ENCODE results near the gene HLA-DPA1.

HLA-DPA1 gene

GRCh38 chr6:33075208-33075567 is 1.7 kb upstream of the HLA-DPA1 start:
- H3K9me3 Mint-ChIP-seq, result no peaks in the 10 kb centered on the region
- H3K27me3 Mint-ChIP-seq (ENCODE audit: low read depth), result peaks cover 26% of the 10 kb centered on the region
- H3K27ac Mint-ChIP-seq, result no peak overlapping the region
- no peak for TF ChIP-seq CTCF (IDR thresholded peaks at IDR 0.05; ENCODE audit: unreplicated experiment in 3 of 3)
- no peaks in the 10 kb centered on the region for H3K36me3 Mint-ChIP-seq (ENCODE audit: low read depth)
- H3K4me3 Mint-ChIP-seq, result no peak overlapping the region
- peaks cover 3% of the 10 kb centered on the region for H3K4me1 Mint-ChIP-seq

GRCh38 chr6:33072508-33073100 is 845 bp downstream of the HLA-DPA1 start:
- Mint-ChIP-seq H3K9me3 (no peaks in the 10 kb centered on the region), H3K4me1 (no peaks in the 10 kb centered on the region), H3K36me3 (ENCODE audit: low read depth) (no peaks in the 10 kb centered on the region), H3K27me3 (ENCODE audit: low read depth) (peaks cover 22% of the 10 kb centered on the region), H3K27ac (no peak overlapping the region), H3K4me3 (no peak overlapping the region)
- no peak for TF ChIP-seq CTCF (IDR thresholded peaks at IDR 0.05; ENCODE audit: unreplicated experiment in 3 of 3)

GRCh38 chr6:33071569-33071968 is 1.9 kb downstream of the HLA-DPA1 start:
- Mint-ChIP-seq H3K36me3 (ENCODE audit: low read depth) (no peaks in the 10 kb centered on the region), H3K27me3 (ENCODE audit: low read depth) (peaks cover 22% of the 10 kb centered on the region), H3K4me3 (no peak overlapping the region), H3K4me1 (no peaks in the 10 kb centered on the region), H3K9me3 (no peaks in the 10 kb centered on the region), H3K27ac (no peak overlapping the region)
- no peak for TF ChIP-seq CTCF (IDR thresholded peaks at IDR 0.05; ENCODE audit: unreplicated experiment in 3 of 3)

GRCh38 chr6:33070909-33071308 is 2.5 kb downstream of the HLA-DPA1 start:
- Mint-ChIP-seq H3K9me3 (peaks cover 6% of the 10 kb centered on the region), H3K27me3 (ENCODE audit: low read depth) (peaks cover 21% of the 10 kb centered on the region), H3K4me3 (no peak overlapping the region), H3K36me3 (ENCODE audit: low read depth) (no peaks in the 10 kb centered on the region), H3K27ac (no peak overlapping the region), H3K4me1 (no peaks in the 10 kb centered on the region)
- no peak for TF ChIP-seq CTCF (IDR thresholded peaks at IDR 0.05; ENCODE audit: unreplicated experiment in 3 of 3)

GRCh38 chr6:33069021-33069738 is 4.3 kb downstream of the HLA-DPA1 start:
- H3K4me1 Mint-ChIP-seq, result no peaks in the 10 kb centered on the region

More at GRCh38 chr6:33069021-33069738, 4.3 kb downstream of the HLA-DPA1 start:
- Mint-ChIP-seq H3K36me3 (ENCODE audit: low read depth) (no peaks in the 10 kb centered on the region), H3K9me3 (peaks cover 10% of the 10 kb centered on the region), H3K4me3 (no peak overlapping the region), H3K27me3 (ENCODE audit: low read depth) (peaks cover 20% of the 10 kb centered on the region), H3K27ac (no peak overlapping the region)
- TF ChIP-seq CTCF (IDR thresholded peaks at IDR 0.05; ENCODE audit: unreplicated experiment in 3 of 3), result no peak

Measured in nephron (organoid).